ENCODE measurements around the gene RFX4. TPM values are rescaled to one million over a fixed set of nuclear protein-coding genes. Genes with fewer than 3 reads are reported as not detected.

Gene RFX4
- total and polyA plus RNA-seq, 2 donors (not counting 1 experiment from before 2014, with no cell fraction given) = not detected

DNA sequence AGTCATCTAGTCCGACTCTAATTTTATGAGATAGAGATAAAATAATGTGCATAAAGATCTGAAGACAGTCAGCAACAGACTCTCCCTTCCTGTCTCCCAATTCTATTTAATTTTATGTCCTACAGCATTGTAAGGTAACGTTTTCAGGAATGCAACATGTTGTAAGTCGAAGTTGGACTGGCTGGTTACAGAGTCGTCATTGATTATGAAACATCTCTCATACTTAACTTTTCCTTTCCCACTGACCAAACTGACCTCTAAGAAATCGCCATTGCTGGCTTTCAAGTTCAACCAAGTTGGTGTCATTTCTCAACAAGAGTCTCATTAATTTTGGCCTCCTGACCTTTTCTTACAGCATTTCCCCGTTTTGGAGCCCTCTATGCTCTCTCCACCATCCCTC lies 186.7 kb downstream of the RFX4 start:
- Histone ChIP-seq H3K4me2 (ENCODE audit: extremely low read depth, insufficient read depth, low read length) (no peak overlapping the region), H3K27ac (ENCODE audit: insufficient read depth, low read length) (no peak overlapping the region), H4K20me1 (ENCODE audit: control insufficient read depth, extremely low read depth, insufficient read depth, low read length) (no peaks in the 10 kb centered on the region), H3K4me1 (ENCODE audit: control insufficient read depth, extremely low read depth, insufficient read depth, low read length) (no peaks in the 10 kb centered on the region), H3K4me3 (replicated peaks in 1 of 4; ENCODE audit: control extremely low read depth in 1 of 4, insufficient read depth in 1 of 4, low read depth in 3 of 4, low read length in 4 of 4) (no peak overlapping the region), H3K9ac (ENCODE audit: insufficient read depth, low read length) (no peak overlapping the region), H3K9me3 (ENCODE audit: control insufficient read depth, insufficient read depth, low read depth, low read length) (no peaks in the 10 kb centered on the region), H3K27me3 (ENCODE audit: control insufficient read depth, insufficient read depth, low read length) (no peaks in the 10 kb centered on the region), H2AFZ (ENCODE audit: low read length) (no peak overlapping the region), H3K79me2 (ENCODE audit: control insufficient read depth, insufficient read depth, low read length) (no peaks in the 10 kb centered on the region), H3K36me3 (ENCODE audit: control insufficient read depth, insufficient read depth, low read length) (no peaks in the 10 kb centered on the region)
- TF ChIP-seq, protein P1, sequence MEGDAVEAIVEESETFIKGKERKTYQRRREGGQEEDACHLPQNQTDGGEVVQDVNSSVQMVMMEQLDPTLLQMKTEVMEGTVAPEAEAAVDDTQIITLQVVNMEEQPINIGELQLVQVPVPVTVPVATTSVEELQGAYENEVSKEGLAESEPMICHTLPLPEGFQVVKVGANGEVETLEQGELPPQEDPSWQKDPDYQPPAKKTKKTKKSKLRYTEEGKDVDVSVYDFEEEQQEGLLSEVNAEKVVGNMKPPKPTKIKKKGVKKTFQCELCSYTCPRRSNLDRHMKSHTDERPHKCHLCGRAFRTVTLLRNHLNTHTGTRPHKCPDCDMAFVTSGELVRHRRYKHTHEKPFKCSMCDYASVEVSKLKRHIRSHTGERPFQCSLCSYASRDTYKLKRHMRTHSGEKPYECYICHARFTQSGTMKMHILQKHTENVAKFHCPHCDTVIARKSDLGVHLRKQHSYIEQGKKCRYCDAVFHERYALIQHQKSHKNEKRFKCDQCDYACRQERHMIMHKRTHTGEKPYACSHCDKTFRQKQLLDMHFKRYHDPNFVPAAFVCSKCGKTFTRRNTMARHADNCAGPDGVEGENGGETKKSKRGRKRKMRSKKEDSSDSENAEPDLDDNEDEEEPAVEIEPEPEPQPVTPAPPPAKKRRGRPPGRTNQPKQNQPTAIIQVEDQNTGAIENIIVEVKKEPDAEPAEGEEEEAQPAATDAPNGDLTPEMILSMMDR (conservative IDR thresholded peaks at IDR 0.05 in 1 of 2, IDR thresholded peaks at IDR 0.05 in 1 of 2; ENCODE audit: low read depth in 1 of 2, low read length in 2 of 2) = no peak
- TF ChIP-seq EZH2 (IDR thresholded peaks at IDR 0.05; ENCODE audit: low read length, missing control alignments) = no peak
- DNase-seq (ENCODE audit: low read depth in 2 of 2) = peak; percentile 11 to 35

DNA sequence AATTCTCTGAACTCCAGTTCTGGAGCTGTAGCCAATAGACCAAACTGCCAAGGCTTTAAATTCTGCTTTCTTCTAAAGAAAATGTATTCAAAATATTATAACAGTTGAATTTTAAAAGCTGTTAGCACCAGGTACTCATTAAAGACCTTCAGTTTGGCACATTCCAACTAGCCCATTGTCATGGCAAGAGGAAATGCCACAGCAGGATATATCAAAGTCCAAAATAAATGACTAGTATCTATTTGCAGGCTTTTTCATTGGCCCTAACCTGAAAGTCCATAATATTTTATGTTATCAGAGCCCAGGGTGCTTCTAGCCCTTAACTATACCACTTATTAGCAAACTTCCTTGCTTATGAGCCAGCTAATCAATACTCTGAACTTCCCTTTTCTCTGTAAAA lies 188.6 kb downstream of the RFX4 start:
- no peak for DNase-seq (ENCODE audit: low read depth in 2 of 2)
- TF ChIP-seq EZH2 (IDR thresholded peaks at IDR 0.05; ENCODE audit: low read length, missing control alignments) = no peak
- TF ChIP-seq, protein P1 (conservative IDR thresholded peaks at IDR 0.05 in 1 of 2, IDR thresholded peaks at IDR 0.05 in 1 of 2; ENCODE audit: low read depth in 1 of 2, low read length in 2 of 2) = no peak
- no peaks in the 10 kb centered on the region for H3K9me3 ChIP-seq (ENCODE audit: control insufficient read depth, insufficient read depth, low read depth, low read length)
- no peak overlapping the region for H3K4me3 ChIP-seq (replicated peaks in 1 of 4; ENCODE audit: control extremely low read depth in 1 of 4, insufficient read depth in 1 of 4, low read depth in 3 of 4, low read length in 4 of 4)
- no peak overlapping the region for H2AFZ ChIP-seq (ENCODE audit: low read length)
- no peak overlapping the region for H3K9ac ChIP-seq (ENCODE audit: insufficient read depth, low read length)
- H3K36me3 ChIP-seq (ENCODE audit: control insufficient read depth, insufficient read depth, low read length) = no peaks in the 10 kb centered on the region
- H3K27ac ChIP-seq (ENCODE audit: insufficient read depth, low read length) = no peak overlapping the region
- H3K79me2 ChIP-seq (ENCODE audit: control insufficient read depth, insufficient read depth, low read length) = peaks cover 18% of the 10 kb centered on the region
- no peaks in the 10 kb centered on the region for H3K27me3 ChIP-seq (ENCODE audit: control insufficient read depth, insufficient read depth, low read length)
- no peak overlapping the region for H3K4me2 ChIP-seq (ENCODE audit: extremely low read depth, insufficient read depth, low read length)
- H3K4me1 ChIP-seq (ENCODE audit: control insufficient read depth, extremely low read depth, insufficient read depth, low read length) = no peaks in the 10 kb centered on the region
- H4K20me1 ChIP-seq (ENCODE audit: control insufficient read depth, extremely low read depth, insufficient read depth, low read length) = no peaks in the 10 kb centered on the region

DNA sequence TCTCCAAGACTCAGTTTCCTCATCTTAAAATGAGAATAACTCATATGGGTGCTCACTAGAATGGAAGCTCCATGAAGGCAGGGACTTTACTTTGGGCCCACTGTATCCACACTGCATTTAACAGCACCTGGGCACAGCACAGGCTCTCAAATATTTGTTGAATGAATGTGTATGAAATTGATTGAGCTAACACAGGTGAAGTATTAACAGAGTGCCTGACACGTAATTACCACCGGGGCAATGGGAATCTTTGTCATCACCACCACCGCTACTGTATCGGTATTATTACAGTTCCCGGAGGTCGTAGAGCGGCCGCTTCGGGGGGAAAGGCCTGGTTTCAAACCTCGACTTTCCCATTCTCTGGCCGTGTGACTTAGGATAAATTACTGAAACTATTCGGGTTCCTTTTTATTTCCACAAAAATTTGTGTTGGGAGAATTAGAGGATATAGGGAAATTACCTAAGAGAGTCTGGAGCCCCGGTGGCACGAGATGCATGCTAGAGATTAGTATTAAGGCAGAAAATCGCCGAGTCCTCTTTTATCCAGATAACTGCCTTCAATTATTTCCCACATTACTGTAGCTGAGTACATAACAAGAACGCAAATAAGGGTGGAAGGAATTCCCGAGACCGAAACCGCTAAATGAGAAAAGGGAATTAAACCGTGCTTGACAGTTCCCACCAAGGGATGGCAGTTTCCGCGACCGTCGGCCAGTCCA lies 190.6 kb downstream of the RFX4 start:
- peak overlapping the region; percentile 99 for H3K27ac ChIP-seq (ENCODE audit: insufficient read depth, low read length)
- no peaks in the 10 kb centered on the region for H3K36me3 ChIP-seq (ENCODE audit: control insufficient read depth, insufficient read depth, low read length)
- peak overlapping the region; percentile 98 for H3K9ac ChIP-seq (ENCODE audit: insufficient read depth, low read length)
- H3K9me3 ChIP-seq (ENCODE audit: control insufficient read depth, insufficient read depth, low read depth, low read length) = no peaks in the 10 kb centered on the region
- H3K4me1 ChIP-seq (ENCODE audit: control insufficient read depth, extremely low read depth, insufficient read depth, low read length) = no peaks in the 10 kb centered on the region
- H3K79me2 ChIP-seq (ENCODE audit: control insufficient read depth, insufficient read depth, low read length) = peaks cover 36% of the 10 kb centered on the region
- H3K4me2 ChIP-seq (ENCODE audit: extremely low read depth, insufficient read depth, low read length) = peak overlapping the region; percentile 38
- no peak for DNase-seq (ENCODE audit: low read depth in 2 of 2)
- TF ChIP-seq, protein P1 (conservative IDR thresholded peaks at IDR 0.05 in 1 of 2, IDR thresholded peaks at IDR 0.05 in 1 of 2; ENCODE audit: low read depth in 1 of 2, low read length in 2 of 2) = no peak
- TF ChIP-seq EZH2 (IDR thresholded peaks at IDR 0.05; ENCODE audit: low read length, missing control alignments) = no peak
- no peaks in the 10 kb centered on the region for H4K20me1 ChIP-seq (ENCODE audit: control insufficient read depth, extremely low read depth, insufficient read depth, low read length)
- H3K27me3 ChIP-seq (ENCODE audit: control insufficient read depth, insufficient read depth, low read length) = no peaks in the 10 kb centered on the region
- peak overlapping the region; percentile 95 for H2AFZ ChIP-seq (ENCODE audit: low read length)
- peak overlapping the region; percentile 43 to 96 (median 76) for H3K4me3 ChIP-seq (replicated peaks in 1 of 4; ENCODE audit: control extremely low read depth in 1 of 4, insufficient read depth in 1 of 4, low read depth in 3 of 4, low read length in 4 of 4)
